PC-3 (cell line): ENCODE data around the gene LTBP3. TPM values are rescaled to one million over a fixed set of nuclear protein-coding genes. Genes with fewer than 3 reads are reported as not detected.

Experiments used
- ATAC-seq: fragments of 200-7000 bp; cut with Tn5 transposase; 2 replicates; pipeline ENCODE4 v1.9.1; 2020; ENCODE audit warnings: mild to moderate bottlenecking, moderate library complexity
- BruUV-seq: library from RNA; stranded (reverse); fragments of 400-500 nt; replicated peaks from 2 replicates; lab custom pipeline; 2021; lab: Mats Ljungman, UMichigan
- CTCF ChIA-PET: fragments of 300-600 bp; sonication (Branson Sonifier 250); formaldehyde crosslinking; loops from one replicate; lab custom pipeline; 2022; ENCODE audit warnings: antibody characterized with exemption; lab: Charles Lee
- POLR2A ChIA-PET: fragments of 300-600 bp; sonication (Branson Sonifier 250); formaldehyde crosslinking; loops from one replicate; lab custom pipeline; 2022; ENCODE audit warnings: antibody characterized with exemption; ENCODE audit not compliant: unreplicated experiment; lab: Charles Lee
- DNase-seq: peaks from one replicate; pipeline ENCODE4 v3.0.0-alpha.2; 2015
- H2AFZ ChIP-seq: fragments of 300-600 bp; sonication (generic); 2 replicates; pipeline ENCODE4 v1.6.0; 2016; ENCODE audit warnings: antibody characterized with exemption, low read length
- H3F3A ChIP-seq: fragments of 300-600 bp; sonication (generic); one replicate; pipeline ENCODE4 v1.6.0; 2017; ENCODE audit warnings: antibody characterized with exemption, low read length, control low read depth, mild to moderate bottlenecking; ENCODE audit not compliant: unreplicated experiment
- H3K27ac ChIP-seq: fragments of 300-600 bp; sonication (generic); 2 replicates; pipeline ENCODE4 v1.5.1; 2016; ENCODE audit warnings: mild to moderate bottlenecking, low read length
- H3K27me3 ChIP-seq: fragments of 300-600 bp; sonication (generic); 2 replicates; pipeline ENCODE4 v1.6.1; 2016; ENCODE audit warnings: low read length, mixed read lengths
- H3K36me3 ChIP-seq: fragments of 300-600 bp; sonication (generic); 2 replicates; pipeline ENCODE4 v1.6.1; 2016; ENCODE audit warnings: low read depth, mixed run types, low read length, mixed read lengths
- H3K4me1 ChIP-seq: fragments of 300-600 bp; sonication (generic); 2 replicates; pipeline ENCODE4 v1.5.1; 2016; ENCODE audit warnings: low read length; ENCODE audit not compliant: insufficient read depth
- H3K4me2 ChIP-seq: fragments of 300-600 bp; sonication (generic); 2 replicates; pipeline ENCODE4 v1.6.0; 2016; ENCODE audit warnings: low read length
- H3K4me3 ChIP-seq: fragments of 300-600 bp; sonication (generic); 2 replicates; pipeline ENCODE4 v1.5.1; 2016; ENCODE audit warnings: mild to moderate bottlenecking, low read length, mixed read lengths
- H3K79me2 ChIP-seq: fragments of 300-600 bp; sonication (generic); 2 replicates; pipeline ENCODE4 v1.6.1; 2017; ENCODE audit warnings: low read length, mixed read lengths
- H3K9ac ChIP-seq: fragments of 300-600 bp; sonication (generic); 2 replicates; pipeline ENCODE4 v1.6.0; 2016; ENCODE audit warnings: mild to moderate bottlenecking, low read length
- H3K9me2 ChIP-seq: fragments of 300-600 bp; sonication (generic); replicated peaks from 2 replicates; pipeline ENCODE4 v1.6.1; 2016; ENCODE audit warnings: mixed run types, low read length, mixed read lengths
- H3K9me3 ChIP-seq: fragments of 300-600 bp; sonication (generic); 2 replicates; pipeline ENCODE4 v1.6.1; 2016; ENCODE audit warnings: low read length, mixed read lengths
- H4K20me1 ChIP-seq: fragments of 300-600 bp; sonication (generic); 2 replicates; pipeline ENCODE4 v1.6.1; 2016; ENCODE audit warnings: low read length, mixed read lengths
- EZH2 ChIP-seq: fragments of 300-600 bp; sonication (generic); IDR thresholded peaks from one replicate; pipeline ENCODE4 v1.6.1; 2017; ENCODE audit warnings: antibody characterized with exemption, mild to moderate bottlenecking, low read length; ENCODE audit not compliant: unreplicated experiment
- EZH2phosphoT487 ChIP-seq: fragments of 300-600 bp; sonication (generic); IDR thresholded peaks from 2 replicates; pipeline ENCODE4 v1.6.1; 2018; ENCODE audit warnings: mild to moderate bottlenecking, antibody characterized with exemption, low read length, borderline replicate concordance
- intact Hi-C: fragments of 100-400 bp; cut with micrococcal nuclease; formaldehyde crosslinking; loops from 2 replicates; pipeline ENCODE4 v1.9.0; 2023
- total RNA-seq: library from RNA; depleted of rRNA; stranded (reverse); fragments of >200 nt; gene quantifications from 2 replicates; pipeline ENCODE4 v1.2.3, GENCODE V29; 2014
- TF ChIP-seq, protein P1 (sequence below): fragments of 300-600 bp; sonication (generic); conservative IDR thresholded peaks from 2 replicates; pipeline ENCODE4 v1.5.1; 2017; ENCODE audit warnings: antibody characterized with exemption, low read depth, mild to moderate bottlenecking, low read length

The LTBP3 gene
- total RNA-seq, 1 experiment from 2014 or later: 197 TPM

DNA sequence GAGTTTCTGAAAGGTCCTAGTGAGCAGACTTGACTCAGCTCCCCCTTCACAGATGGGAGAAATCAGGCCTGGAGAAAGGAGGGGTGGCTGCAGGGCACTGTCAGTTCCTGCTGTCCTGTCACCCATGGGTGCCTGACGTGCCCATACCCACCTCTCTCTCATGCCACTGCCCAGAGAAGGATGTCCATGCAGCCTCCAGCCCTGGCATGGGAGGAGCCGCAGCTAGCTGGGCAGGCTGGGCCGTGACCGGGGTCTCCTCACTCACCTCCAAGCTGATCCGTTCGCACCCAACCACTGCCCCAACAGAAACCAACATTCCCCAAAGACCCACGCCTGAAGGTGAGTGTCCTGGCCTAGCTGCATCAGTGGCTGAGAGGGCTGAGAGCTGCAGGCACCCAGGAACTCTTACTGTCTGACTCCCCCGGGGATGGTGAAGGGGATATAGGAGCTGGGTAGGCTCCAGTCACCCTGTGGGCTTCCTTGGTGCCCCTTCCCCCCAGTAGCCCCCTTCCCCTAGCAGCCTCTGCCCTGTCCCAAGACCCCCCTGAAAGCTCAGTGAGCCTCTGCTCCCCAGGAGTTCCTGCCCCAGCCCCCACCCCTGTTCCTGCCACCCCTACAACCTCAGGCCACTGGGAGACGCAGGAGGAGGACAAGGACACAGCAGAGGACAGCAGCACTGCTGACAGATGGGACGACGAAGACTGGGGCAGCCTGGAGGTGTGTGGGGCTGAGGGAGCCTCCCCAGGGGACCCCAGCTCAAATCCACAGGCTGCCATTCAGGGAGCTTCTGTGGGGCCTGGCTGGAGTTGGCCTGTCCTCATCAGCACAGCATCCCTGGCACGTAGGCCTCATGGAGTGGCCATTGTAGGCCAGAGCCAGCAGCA is 21.5 kb downstream of the LTBP3 start:
- BruUV-seq: no TSS peak
- CTCF ChIA-PET: no interaction called here
- H3K27ac ChIP-seq: no peak overlapping the region

DNA sequence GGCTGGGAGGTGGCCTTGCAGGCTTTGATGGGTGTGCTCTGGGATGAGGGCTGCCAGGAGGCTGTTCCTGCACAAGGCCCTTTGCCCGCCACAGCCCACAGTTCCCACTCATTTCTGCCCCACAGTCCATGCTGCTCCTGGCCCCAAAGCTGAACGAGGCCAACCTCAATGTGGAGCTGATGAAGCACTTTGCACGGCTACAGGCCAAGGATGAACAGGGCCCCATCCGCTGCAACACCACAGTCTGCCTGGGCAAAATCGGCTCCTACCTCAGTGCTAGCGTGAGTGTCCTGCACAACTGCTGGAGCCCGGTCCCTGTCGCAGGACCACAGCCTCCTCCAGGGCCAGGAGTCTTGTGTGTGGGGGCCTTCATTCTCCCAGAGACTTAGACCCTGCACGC is 23.1 kb downstream of the LTBP3 start:
- no TSS peak for BruUV-seq
- no peak for DNase-seq
- Histone ChIP-seq H2AFZ (no peak overlapping the region), H3K9me2 (no peaks in the 10 kb centered on the region), H3K9ac (no peak overlapping the region), H4K20me1 (no peaks in the 10 kb centered on the region), H3K9me3 (no peaks in the 10 kb centered on the region), H3K4me2 (no peak overlapping the region), H3K27me3 (no peaks in the 10 kb centered on the region), H3K79me2 (0 out of 2 replicates have a peak, but pooled peaks cover 5% of the 10 kb centered on the region), H3K27ac (no peak overlapping the region), H3K4me3 (no peak overlapping the region), H3F3A (no peaks in the 10 kb centered on the region), H3K36me3 (peaks cover 43% of the 10 kb centered on the region), H3K4me1 (peaks cover 6% of the 10 kb centered on the region)
- intact Hi-C loops: no loop called here
- ChIA-PET CTCF (no interaction called here), POLR2A (no interaction called here)
- no peak for ATAC-seq
- TF ChIP-seq, protein P1, sequence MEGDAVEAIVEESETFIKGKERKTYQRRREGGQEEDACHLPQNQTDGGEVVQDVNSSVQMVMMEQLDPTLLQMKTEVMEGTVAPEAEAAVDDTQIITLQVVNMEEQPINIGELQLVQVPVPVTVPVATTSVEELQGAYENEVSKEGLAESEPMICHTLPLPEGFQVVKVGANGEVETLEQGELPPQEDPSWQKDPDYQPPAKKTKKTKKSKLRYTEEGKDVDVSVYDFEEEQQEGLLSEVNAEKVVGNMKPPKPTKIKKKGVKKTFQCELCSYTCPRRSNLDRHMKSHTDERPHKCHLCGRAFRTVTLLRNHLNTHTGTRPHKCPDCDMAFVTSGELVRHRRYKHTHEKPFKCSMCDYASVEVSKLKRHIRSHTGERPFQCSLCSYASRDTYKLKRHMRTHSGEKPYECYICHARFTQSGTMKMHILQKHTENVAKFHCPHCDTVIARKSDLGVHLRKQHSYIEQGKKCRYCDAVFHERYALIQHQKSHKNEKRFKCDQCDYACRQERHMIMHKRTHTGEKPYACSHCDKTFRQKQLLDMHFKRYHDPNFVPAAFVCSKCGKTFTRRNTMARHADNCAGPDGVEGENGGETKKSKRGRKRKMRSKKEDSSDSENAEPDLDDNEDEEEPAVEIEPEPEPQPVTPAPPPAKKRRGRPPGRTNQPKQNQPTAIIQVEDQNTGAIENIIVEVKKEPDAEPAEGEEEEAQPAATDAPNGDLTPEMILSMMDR: no peak

More for the DNA sequence above, 21.5 kb downstream of the LTBP3 start:
- POLR2A ChIA-PET: no interaction called here
- no peak overlapping the region for H3K4me3 ChIP-seq
- H3K9me3 ChIP-seq: no peaks in the 10 kb centered on the region
- H3K4me2 ChIP-seq: no peak overlapping the region
- no peak for DNase-seq
- peaks cover 29% of the 10 kb centered on the region for H3K36me3 ChIP-seq
- H3F3A ChIP-seq: no peaks in the 10 kb centered on the region
- peaks cover 14% of the 10 kb centered on the region for H3K4me1 ChIP-seq
- no peak overlapping the region for H2AFZ ChIP-seq
- no peaks in the 10 kb centered on the region for H4K20me1 ChIP-seq
- no peak overlapping the region for H3K9ac ChIP-seq
- H3K79me2 ChIP-seq: 0 out of 2 replicates have a peak, but pooled peaks cover 5% of the 10 kb centered on the region
- TF ChIP-seq, protein P1: no peak
- TF ChIP-seq EZH2phosphoT487 (no peak), EZH2 (no peak)
- no peak for ATAC-seq
- H3K9me2 ChIP-seq: no peaks in the 10 kb centered on the region
- intact Hi-C loops: no loop called here
- no peaks in the 10 kb centered on the region for H3K27me3 ChIP-seq

DNA sequence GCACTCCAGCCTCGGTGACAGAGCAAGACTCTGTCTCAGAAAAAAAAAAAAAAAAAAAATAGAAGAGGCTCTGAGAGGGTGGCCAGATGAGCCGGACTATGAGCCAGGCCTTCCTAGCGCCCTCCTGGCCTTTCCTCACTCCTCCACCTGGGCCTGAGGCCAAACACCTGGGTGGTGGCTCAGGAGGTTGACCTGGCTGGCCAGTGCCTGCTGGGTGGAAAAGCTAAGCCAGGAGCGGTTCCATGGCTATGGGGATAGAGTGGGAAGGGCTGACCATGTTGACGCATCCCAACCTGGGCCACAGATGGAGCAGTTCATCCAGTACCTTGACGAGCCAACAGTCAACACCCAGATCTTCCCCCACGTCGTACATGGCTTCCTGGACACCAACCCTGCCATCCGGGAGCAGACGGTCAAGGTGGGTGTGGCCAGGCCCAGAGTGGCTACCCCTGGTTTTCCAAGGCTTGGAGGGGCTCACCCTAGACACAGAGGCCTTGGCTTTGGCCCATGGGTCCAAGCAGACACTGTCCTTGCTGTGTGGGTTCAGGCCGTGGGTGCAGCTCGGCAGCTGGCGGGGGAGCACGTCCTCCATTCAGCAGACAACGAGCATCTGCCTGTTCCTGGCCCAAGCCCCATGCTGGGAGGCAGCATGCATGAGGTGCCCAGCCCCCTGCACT is 25.6 kb downstream of the LTBP3 start:
- POLR2A ChIA-PET: no interaction called here
- H3K36me3 ChIP-seq: peaks cover 38% of the 10 kb centered on the region

More for the DNA sequence above, 25.6 kb downstream of the LTBP3 start:
- no peak overlapping the region for H3K4me3 ChIP-seq
- intact Hi-C loops: no loop called here
- no peaks in the 10 kb centered on the region for H3F3A ChIP-seq
- no peaks in the 10 kb centered on the region for H3K9me3 ChIP-seq
- no peak for TF ChIP-seq EZH2phosphoT487
- no peak overlapping the region for H3K27ac ChIP-seq
- no peak overlapping the region for H2AFZ ChIP-seq
- H3K9me2 ChIP-seq: no peaks in the 10 kb centered on the region
- DNase-seq: no peak
- H3K27me3 ChIP-seq: no peaks in the 10 kb centered on the region
- no peak overlapping the region for H3K4me2 ChIP-seq
- no peak overlapping the region for H3K9ac ChIP-seq
- H4K20me1 ChIP-seq: no peaks in the 10 kb centered on the region
- H3K4me1 ChIP-seq: no peaks in the 10 kb centered on the region
- CTCF ChIA-PET: no interaction called here
- no peaks in the 10 kb centered on the region for H3K79me2 ChIP-seq
- BruUV-seq: no TSS peak
- ATAC-seq: no peak
